ENCODE results near the gene LRRN4. TPM values are rescaled to one million over a fixed set of nuclear protein-coding genes. Genes with fewer than 3 reads are reported as not detected.

The LRRN4 gene
- total RNA-seq, 2 donors from 2014 or later: not detected

GRCh38 chr20:5999783-6000182 is 54.1 kb downstream of the LRRN4 start:
- ATAC-seq (no peak), DNase-seq (no peak)
- intact Hi-C loops (cut with DNase I, micrococcal nuclease): no loop called here

GRCh38 chr20:5996765-5997164 is 57.1 kb downstream of the LRRN4 start:
- intact Hi-C loops (cut with DNase I, micrococcal nuclease): no loop called here
- DNase-seq (peak in 1 of 2 donors; percentile 18), ATAC-seq (peak; percentile 96)

- intact Hi-C loops (cut with DNase I, micrococcal nuclease): no loop called here
These were observed 62.0 kb downstream of the LRRN4 start for GRCh38 chr20:5991623-5992441.

GRCh38 chr20:5990946-5991345 is 62.9 kb downstream of the LRRN4 start:
- intact Hi-C loops (cut with DNase I, micrococcal nuclease): no loop called here
- DNase-seq: no peak
- no peak for ATAC-seq

More at GRCh38 chr20:5991623-5992441, 62.0 kb downstream of the LRRN4 start:
- peak; percentile 94 for ATAC-seq
- no peak for DNase-seq

Other genes with a start within 250 kb of the LRRN4 start
- 1 to 10 TPM; 3.4 to 4.2 TPM for gene CHGB, start 142.6 kb downstream of the LRRN4 start, total RNA-seq
- 1 to 10 TPM; 8.1 to 9.7 TPM for gene TRMT6, start 103.5 kb downstream of the LRRN4 start, total RNA-seq
- 1 to 10 TPM; 4.6 to 5.9 TPM for gene MCM8, start 103.4 kb downstream of the LRRN4 start, total RNA-seq
- 10 to 100 TPM; 42.7 to 47.7 TPM for gene CRLS1, start 47.9 kb downstream of the LRRN4 start, total RNA-seq
- gene FERMT1, start 69.0 kb upstream of the LRRN4 start, total RNA-seq: 10 to 100 TPM; 62.0 to 79.7 TPM